Sigmoid colon (tissue), 7 donors: ENCODE data around the gene OSBP2. TPM values are rescaled to one million over a fixed set of nuclear protein-coding genes. Genes with fewer than 3 reads are reported as not detected.

Experiments
- DNase-seq: peaks from one replicate; pipeline ENCODE4 v3.0.0-alpha.2; 2019
- H3K27ac ChIP-seq, 4 donors: fragments of 200-600 bp; sonication (generic); one replicate each; pipeline ENCODE4 v1.5.1; 2016 to 2019; ENCODE audit warnings: mild to moderate bottlenecking in 1 of 4
- H3K27me3 ChIP-seq, 3 donors: fragments of 200-600 bp; sonication (generic); one replicate each; pipeline ENCODE4 v1.5.1; 2019; ENCODE audit warnings: mild to moderate bottlenecking in 1 of 3
- H3K36me3 ChIP-seq, 4 donors: fragments of 200-600 bp; sonication (generic); one replicate each; pipeline ENCODE4 v1.5.1; 2016 to 2019
- H3K4me1 ChIP-seq, 4 donors: fragments of 200-600 bp; sonication (generic); one replicate each; pipeline ENCODE4 v1.5.1; 2017 to 2019
- H3K4me3 ChIP-seq, 4 donors: fragments of 200-600 bp; sonication (generic); one replicate each; pipeline ENCODE4 v1.5.1; 2017 to 2019; ENCODE audit warnings: mild to moderate bottlenecking in 2 of 4, moderate library complexity in 1 of 4
- H3K9me3 ChIP-seq, 4 donors: fragments of 200-600 bp in 3 of 4; sonication (generic) in 3 of 4; one replicate each; pipeline versions ENCODE4 v1.5.1 to v1.6.1; 2013 to 2019
- EP300 ChIP-seq, 4 donors: sonication (generic); formaldehyde crosslinking; IDR thresholded peaks; one replicate each; pipeline ENCODE4 v1.6.1; 2017; ENCODE audit warnings: antibody characterized with exemption in 4 of 4
- POLR2A ChIP-seq, 2 donors: fragments of 450-650 bp; IDR thresholded peaks; one replicate each; pipeline ENCODE4 v1.6.1; 2016; ENCODE audit warnings: antibody characterized with exemption in 2 of 2, mild to moderate bottlenecking in 2 of 2, moderate library complexity in 2 of 2
- POLR2AphosphoS5 ChIP-seq, 4 donors: sonication (generic); formaldehyde crosslinking; IDR thresholded peaks; one replicate each; pipeline ENCODE4 v1.6.1; 2017; ENCODE audit warnings: antibody characterized with exemption in 4 of 4
- WGBS, 2 donors: extraction: QIAGEN DNeasy Blood & Tissue Kit; methylation state at CpG; one replicate each; pipeline ENCODE4 v1.1.7; 2013; 5-methylcytosine and 5-hydroxymethylcytosine counted together
- intact Hi-C: fragments of 100-400 bp; cut with DNase I; formaldehyde crosslinking; loops from one replicate; pipeline ENCODE4 v1.15.1; 2023
- polyA plus RNA-seq, 3 donors: library from polyadenylated mRNA; stranded (reverse); fragments of 200-250 nt; gene quantifications; one replicate each; pipeline ENCODE4 v1.2.3, GENCODE V29; 2013
- total RNA-seq, 4 donors: library from RNA; depleted of rRNA; stranded (reverse); fragments of >200 nt; gene quantifications; one replicate each; pipeline ENCODE4 v1.1.0, GENCODE V29; 2016
- TF ChIP-seq, protein P1 (sequence below), 4 experiments: fragments of 450-650 bp in 3 of 4; fragments of 200-600 bp in 1 of 4; IDR thresholded peaks; one replicate each; pipeline ENCODE4 v1.5.1; 2016 to 2019; ENCODE audit warnings: antibody characterized with exemption in 4 of 4, mild to moderate bottlenecking in 3 of 4, moderate library complexity in 2 of 4
- donor health status: healthy with polysubstance abuse.
- donor health status: Bipolar disorder and iron deficiency.
- donor health status: healthy.

The OSBP2 gene
- total and polyA plus RNA-seq, 7 donors: 1.2 to 3.0 (median 1.6) TPM

DNA sequence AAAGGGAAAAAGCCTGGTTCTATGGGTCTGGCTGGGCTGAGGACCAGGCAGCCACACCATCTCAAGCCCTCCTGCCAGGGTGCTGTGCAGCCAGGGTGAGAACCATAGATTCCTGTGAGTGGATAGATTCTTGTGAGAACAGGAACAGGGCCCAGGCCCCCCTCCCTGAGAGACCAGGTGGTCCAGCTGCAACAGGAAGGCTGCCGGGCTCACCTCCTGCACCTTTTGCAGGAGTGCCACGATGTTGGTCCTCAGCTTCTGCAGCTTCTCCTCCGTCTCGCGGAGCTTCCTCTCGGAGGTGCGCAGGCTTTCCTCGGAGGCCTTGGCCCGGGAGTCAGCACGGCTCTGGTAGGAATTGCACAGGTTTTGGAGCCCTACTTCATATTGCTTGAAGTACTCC lies 233.1 kb downstream of the OSBP2 start:
- no peaks in the 10 kb centered on the region for H3K9me3 ChIP-seq
- no peak overlapping the region for H3K4me3 ChIP-seq
- no peaks in the 10 kb centered on the region for H3K4me1 ChIP-seq
- H3K27me3 ChIP-seq: no peaks in the 10 kb centered on the region
- WGBS, 2 donors: 93 to 95% methylated on average over 10 of the region's 10 CpGs
- no peak overlapping the region for H3K27ac ChIP-seq
- peaks cover 18 to 83% (median 40%) of the 10 kb centered on the region in 4 donors for H3K36me3 ChIP-seq
- intact Hi-C loops: no loop called here
- DNase-seq: no peak
- TF ChIP-seq EP300 (IDR thresholded peaks at IDR 0.05): no peak
- TF ChIP-seq, protein P1, sequence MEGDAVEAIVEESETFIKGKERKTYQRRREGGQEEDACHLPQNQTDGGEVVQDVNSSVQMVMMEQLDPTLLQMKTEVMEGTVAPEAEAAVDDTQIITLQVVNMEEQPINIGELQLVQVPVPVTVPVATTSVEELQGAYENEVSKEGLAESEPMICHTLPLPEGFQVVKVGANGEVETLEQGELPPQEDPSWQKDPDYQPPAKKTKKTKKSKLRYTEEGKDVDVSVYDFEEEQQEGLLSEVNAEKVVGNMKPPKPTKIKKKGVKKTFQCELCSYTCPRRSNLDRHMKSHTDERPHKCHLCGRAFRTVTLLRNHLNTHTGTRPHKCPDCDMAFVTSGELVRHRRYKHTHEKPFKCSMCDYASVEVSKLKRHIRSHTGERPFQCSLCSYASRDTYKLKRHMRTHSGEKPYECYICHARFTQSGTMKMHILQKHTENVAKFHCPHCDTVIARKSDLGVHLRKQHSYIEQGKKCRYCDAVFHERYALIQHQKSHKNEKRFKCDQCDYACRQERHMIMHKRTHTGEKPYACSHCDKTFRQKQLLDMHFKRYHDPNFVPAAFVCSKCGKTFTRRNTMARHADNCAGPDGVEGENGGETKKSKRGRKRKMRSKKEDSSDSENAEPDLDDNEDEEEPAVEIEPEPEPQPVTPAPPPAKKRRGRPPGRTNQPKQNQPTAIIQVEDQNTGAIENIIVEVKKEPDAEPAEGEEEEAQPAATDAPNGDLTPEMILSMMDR (IDR thresholded peaks at IDR 0.05): no peak
- no peak for TF ChIP-seq POLR2A (IDR thresholded peaks at IDR 0.05)
- TF ChIP-seq POLR2AphosphoS5 (IDR thresholded peaks at IDR 0.05): no peak

DNA sequence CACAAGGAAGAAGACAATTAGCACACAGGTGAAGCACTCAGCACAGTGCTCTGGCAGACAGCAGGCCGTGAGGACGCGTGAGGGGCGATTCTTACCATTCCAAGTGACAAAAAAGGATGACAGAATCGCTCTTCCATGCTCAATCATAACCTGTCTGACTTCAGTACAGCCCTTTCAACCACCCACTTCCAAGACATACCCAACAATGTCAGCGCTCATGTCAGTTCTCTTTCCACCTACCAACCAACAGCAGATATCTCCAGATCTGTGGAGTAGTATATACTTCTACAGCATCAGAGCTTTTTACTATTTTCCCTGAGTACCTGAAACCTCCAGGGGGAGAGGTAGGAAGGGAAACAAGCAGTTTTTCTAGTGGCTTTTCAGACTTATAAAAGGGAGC lies 233.7 kb downstream of the OSBP2 start:
- TF ChIP-seq EP300 (IDR thresholded peaks at IDR 0.05) (no peak), POLR2AphosphoS5 (IDR thresholded peaks at IDR 0.05) (no peak), POLR2A (IDR thresholded peaks at IDR 0.05) (no peak)
- TF ChIP-seq, protein P1 (IDR thresholded peaks at IDR 0.05): no peak
- intact Hi-C loops: no loop called here
- H3K36me3 ChIP-seq: peaks cover 24 to 89% (median 46%) of the 10 kb centered on the region in 4 donors

DNA sequence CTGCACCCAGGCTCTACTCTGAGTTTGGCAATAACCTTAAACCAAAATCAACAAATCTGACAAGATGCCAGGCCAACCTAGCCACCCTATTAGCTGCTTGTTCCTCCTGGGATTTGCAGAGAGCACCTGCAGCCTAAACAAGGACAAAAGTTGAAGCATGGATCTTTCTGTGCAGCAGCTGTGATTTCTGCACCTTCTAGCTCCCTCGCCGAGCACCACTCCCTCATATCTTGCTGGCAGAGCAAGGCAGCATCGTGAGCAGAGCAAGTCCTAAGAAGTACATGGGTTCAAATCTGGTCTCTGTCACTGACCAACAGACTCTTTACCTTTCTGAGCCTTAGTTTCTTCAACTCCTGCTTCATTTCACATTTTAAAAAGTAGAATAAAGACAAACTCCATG lies 235.6 kb downstream of the OSBP2 start:
- H3K27ac ChIP-seq: no peak overlapping the region
- H3K4me3 ChIP-seq: no peak overlapping the region
- no peak for TF ChIP-seq POLR2AphosphoS5 (IDR thresholded peaks at IDR 0.05)
- TF ChIP-seq, protein P1 (IDR thresholded peaks at IDR 0.05): no peak
- TF ChIP-seq POLR2A (IDR thresholded peaks at IDR 0.05): no peak
- TF ChIP-seq EP300 (IDR thresholded peaks at IDR 0.05): no peak
- DNase-seq: no peak
- 95 to 96% methylated on average over 3 of the region's 3 CpGs for WGBS, 2 donors
- H3K9me3 ChIP-seq: no peaks in the 10 kb centered on the region
- H3K4me1 ChIP-seq: no peaks in the 10 kb centered on the region
- H3K36me3 ChIP-seq: peaks cover 38 to 100% (median 65%) of the 10 kb centered on the region in 4 donors
- intact Hi-C loops: no loop called here
- H3K27me3 ChIP-seq: no peaks in the 10 kb centered on the region

More for the DNA sequence above, 233.7 kb downstream of the OSBP2 start:
- Histone ChIP-seq H3K9me3 (no peaks in the 10 kb centered on the region), H3K27me3 (no peaks in the 10 kb centered on the region), H3K27ac (no peak overlapping the region), H3K4me1 (no peaks in the 10 kb centered on the region), H3K4me3 (no peak overlapping the region)
- no peak for DNase-seq
- 96 to 98% methylated on average over 6 of the region's 6 CpGs for WGBS, 2 donors

DNA sequence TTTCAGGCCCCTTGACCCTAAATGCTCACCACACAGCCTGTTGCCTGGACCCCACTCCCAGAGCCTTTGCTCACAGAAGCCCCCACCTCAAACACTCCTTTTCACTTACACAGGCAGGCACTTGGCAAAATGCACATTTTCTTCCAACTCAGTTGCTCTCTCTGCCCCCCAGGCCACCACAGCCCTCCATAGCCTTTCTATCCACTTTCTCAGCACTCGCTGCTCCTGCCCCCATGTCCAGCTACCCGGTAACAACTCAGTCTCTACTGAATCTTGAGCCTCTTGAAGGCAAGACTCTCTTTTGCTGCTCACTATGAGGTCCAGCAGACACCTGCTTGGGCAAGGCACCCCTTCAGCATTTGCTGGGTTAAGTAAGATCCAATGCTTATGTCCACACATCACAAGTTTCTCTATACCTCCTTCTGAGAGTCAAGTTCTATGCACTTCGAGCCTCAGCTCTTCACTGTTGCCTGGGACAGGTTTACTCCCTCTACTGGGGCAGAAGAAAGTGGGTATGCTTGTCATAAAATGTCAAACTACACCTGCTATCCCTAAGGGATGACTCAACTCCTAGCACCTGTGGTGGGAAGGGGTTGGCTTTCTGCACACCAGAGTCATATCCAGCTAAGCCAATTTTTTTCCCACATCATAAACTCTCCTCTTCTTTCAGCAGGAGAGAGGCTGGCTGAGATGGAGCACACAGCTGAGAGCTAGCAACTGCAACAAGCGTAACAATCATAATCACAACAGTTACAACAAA lies 237.0 kb downstream of the OSBP2 start:
- intact Hi-C loops: no loop called here
- no peak for TF ChIP-seq EP300 (IDR thresholded peaks at IDR 0.05)
- TF ChIP-seq, protein P1 (IDR thresholded peaks at IDR 0.05): no peak
- Histone ChIP-seq H3K27me3 (no peaks in the 10 kb centered on the region), H3K4me1 (no peaks in the 10 kb centered on the region), H3K27ac (no peak overlapping the region), H3K4me3 (no peak overlapping the region), H3K36me3 (peaks cover 40 to 100% (median 76%) of the 10 kb centered on the region in 4 donors), H3K9me3 (no peaks in the 10 kb centered on the region)
- 93 to 96% methylated on average over 4 of the region's 4 CpGs for WGBS, 2 donors
- DNase-seq: no peak
